ENCODE results near the gene HP.

- TF ChIP-seq CTCF (IDR thresholded peaks at IDR 0.05) (no peak), POLR2AphosphoS5 (IDR thresholded peaks at IDR 0.05) (no peak)
Measured at GRCh38 chr16:72094266-72094610, 39.9 kb downstream of the HP start.
